Duodenal mucosa (tissue), 2 donors: ENCODE results near the gene KLHL40.

Source experiments
- H3K27ac ChIP-seq: one replicate; pipeline ENCODE4 v1.7.0; 2013; ENCODE audit warnings: low read depth, low read length
- H3K27me3 ChIP-seq, 2 donors: one replicate each; pipeline ENCODE4 v1.7.0; 2013; ENCODE audit warnings: low read length in 2 of 2, control low read depth in 1 of 2; ENCODE audit not compliant: insufficient read depth in 2 of 2, control insufficient read depth in 1 of 2
- H3K36me3 ChIP-seq, 2 donors: one replicate each; pipeline ENCODE4 v1.7.0; 2013; ENCODE audit warnings: low read length in 2 of 2, control low read depth in 1 of 2; ENCODE audit not compliant: insufficient read depth in 2 of 2, control insufficient read depth in 1 of 2
- H3K4me1 ChIP-seq, 2 donors: one replicate each; pipeline ENCODE4 v1.7.0; 2013; ENCODE audit warnings: low read length in 2 of 2, control low read depth in 1 of 2; ENCODE audit not compliant: insufficient read depth in 2 of 2, control insufficient read depth in 1 of 2
- H3K4me3 ChIP-seq, 2 donors: one replicate each; pipeline ENCODE4 v1.7.0; 2013; ENCODE audit warnings: low read length in 2 of 2, low read depth in 1 of 2
- H3K9ac ChIP-seq, 2 donors: one replicate each; pipeline ENCODE4 v1.7.0; 2013; ENCODE audit warnings: low read length in 2 of 2, low read depth in 1 of 2
- H3K9me3 ChIP-seq, 2 donors: one replicate each; pipeline ENCODE4 v1.7.0; 2013; ENCODE audit warnings: low read length in 2 of 2, control low read depth in 1 of 2; ENCODE audit not compliant: control insufficient read depth in 1 of 2

Gene KLHL40

DNA sequence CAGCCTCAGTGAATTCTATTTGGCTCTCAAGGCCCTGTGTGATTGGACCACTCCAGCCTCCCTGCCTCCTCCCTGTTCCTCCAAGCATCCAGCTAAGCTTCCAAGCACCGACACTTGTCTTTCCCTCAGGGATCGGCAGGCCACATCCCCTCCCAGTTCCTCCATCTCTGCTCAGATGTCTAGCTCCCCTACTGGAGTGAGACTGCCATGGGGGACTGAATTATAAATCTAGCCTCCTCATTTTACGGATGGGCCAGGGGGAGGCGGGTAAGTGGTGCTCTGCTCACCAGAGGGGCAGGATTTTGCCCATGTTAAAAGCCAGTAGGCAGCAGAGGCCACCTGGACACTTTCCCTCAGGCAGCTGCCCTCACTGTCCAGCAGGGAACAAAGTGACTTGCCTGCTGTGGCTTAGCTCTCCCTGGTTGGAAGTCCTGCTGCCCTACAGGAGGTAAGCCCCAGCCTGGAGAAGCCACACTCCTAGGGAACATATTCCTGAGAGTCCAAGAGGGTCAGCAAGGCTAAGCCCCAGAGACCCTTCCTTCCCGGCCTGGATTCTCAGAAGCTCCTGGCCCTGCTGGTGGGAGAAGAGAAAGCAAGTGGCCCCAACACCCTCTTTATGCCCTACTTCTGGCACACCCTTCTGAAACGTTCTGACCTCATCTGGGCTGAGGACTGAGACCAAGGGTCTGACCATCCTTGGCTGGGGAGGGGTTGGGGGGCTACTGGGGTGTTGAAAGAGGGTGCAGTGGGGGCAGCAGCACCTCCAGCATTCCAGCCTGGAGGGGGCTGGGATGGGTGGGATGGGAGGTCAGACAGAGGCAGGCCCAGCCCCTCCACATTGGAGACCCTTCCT, 26.4 kb downstream of the KLHL40 start:
- no peak overlapping the region for H3K4me3 ChIP-seq
- no peak overlapping the region for H3K27ac ChIP-seq
- no peaks in the 10 kb centered on the region for H3K9me3 ChIP-seq
- H3K36me3 ChIP-seq = no peaks in the 10 kb centered on the region
- peaks cover 0 to 9% of the 10 kb centered on the region in 2 donors for H3K4me1 ChIP-seq
- no peaks in the 10 kb centered on the region for H3K27me3 ChIP-seq
- no peak overlapping the region for H3K9ac ChIP-seq

DNA sequence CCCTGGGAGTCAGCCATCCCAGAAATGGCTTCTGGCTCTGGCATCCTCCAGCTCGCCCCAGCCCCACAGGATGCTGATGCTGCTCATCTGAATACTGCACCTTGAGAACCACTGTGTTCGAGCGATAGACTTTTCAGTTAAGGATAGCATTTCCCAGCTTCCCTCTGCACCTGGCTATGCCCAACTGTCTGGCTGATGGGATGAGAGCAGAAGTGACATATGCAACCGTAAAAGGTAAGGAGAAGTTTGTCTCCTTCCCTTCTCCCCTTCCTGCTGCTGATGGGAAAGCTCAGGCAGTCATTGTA, 27.0 kb downstream of the KLHL40 start:
- Histone ChIP-seq H3K9ac (no peak overlapping the region), H3K4me1 (peaks cover 0 to 9% of the 10 kb centered on the region in 2 donors), H3K27ac (no peak overlapping the region), H3K27me3 (no peaks in the 10 kb centered on the region), H3K36me3 (no peaks in the 10 kb centered on the region), H3K4me3 (no peak overlapping the region), H3K9me3 (no peaks in the 10 kb centered on the region)

DNA sequence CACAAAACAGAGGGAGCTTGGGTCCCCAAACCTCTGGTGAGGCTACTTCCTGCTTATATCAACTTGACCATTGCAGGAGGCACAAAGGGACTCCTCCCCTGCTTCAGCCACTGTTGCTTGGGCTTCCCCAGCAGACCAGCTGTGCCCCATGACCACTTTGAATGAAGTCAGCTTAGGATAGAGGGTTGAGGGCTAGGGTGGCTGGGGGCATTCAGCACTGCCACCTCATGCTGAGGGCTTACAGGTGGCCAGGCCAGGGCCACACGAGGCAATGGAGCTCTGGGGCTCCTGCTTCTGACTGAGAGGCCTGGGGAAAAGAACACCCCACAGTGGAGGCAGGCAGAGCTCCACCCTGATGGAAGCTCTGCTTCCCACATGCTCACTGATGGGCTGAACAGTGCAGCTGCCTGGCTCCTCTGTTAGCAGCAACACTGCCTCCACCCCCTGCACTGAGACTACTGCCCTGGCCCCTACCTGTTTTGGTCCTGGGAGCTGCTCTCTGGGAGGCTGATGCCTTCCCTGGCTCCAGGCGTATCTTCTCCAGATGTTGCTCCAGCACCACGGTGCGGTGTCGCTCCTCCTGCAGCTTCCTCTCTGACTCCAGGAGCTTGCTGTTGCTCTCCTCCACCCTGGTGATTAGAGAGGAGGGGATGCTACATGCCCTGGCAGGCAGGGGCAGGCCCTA, 27.5 kb downstream of the KLHL40 start:
- H3K9me3 ChIP-seq = no peaks in the 10 kb centered on the region
- H3K4me3 ChIP-seq = no peak overlapping the region
- no peak overlapping the region for H3K27ac ChIP-seq
- no peak overlapping the region for H3K9ac ChIP-seq
- no peaks in the 10 kb centered on the region for H3K36me3 ChIP-seq
- H3K27me3 ChIP-seq = no peaks in the 10 kb centered on the region
- H3K4me1 ChIP-seq = peaks cover 0 to 9% of the 10 kb centered on the region in 2 donors

DNA sequence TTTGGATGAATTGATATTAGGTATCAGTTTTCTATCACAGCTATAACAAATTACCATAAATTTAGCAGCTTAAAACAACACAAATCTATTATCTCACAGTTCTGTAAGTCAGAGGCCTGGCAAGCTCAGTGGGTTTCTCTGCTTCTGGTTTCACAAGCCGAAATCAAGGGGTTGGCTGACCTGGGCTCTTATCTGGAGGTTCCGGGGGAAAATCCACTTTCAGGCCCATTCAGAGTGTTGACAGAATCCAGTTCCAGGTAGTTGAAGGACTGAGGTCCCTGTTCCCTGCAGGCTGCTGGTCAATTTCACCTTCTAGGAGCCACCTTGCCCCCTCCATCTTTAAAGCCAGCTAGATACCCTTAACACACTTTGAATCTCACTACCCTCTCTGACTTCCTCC, 28.4 kb downstream of the KLHL40 start:
- H3K27ac ChIP-seq = no peak overlapping the region
- no peak overlapping the region for H3K4me3 ChIP-seq
- H3K36me3 ChIP-seq = no peaks in the 10 kb centered on the region

DNA sequence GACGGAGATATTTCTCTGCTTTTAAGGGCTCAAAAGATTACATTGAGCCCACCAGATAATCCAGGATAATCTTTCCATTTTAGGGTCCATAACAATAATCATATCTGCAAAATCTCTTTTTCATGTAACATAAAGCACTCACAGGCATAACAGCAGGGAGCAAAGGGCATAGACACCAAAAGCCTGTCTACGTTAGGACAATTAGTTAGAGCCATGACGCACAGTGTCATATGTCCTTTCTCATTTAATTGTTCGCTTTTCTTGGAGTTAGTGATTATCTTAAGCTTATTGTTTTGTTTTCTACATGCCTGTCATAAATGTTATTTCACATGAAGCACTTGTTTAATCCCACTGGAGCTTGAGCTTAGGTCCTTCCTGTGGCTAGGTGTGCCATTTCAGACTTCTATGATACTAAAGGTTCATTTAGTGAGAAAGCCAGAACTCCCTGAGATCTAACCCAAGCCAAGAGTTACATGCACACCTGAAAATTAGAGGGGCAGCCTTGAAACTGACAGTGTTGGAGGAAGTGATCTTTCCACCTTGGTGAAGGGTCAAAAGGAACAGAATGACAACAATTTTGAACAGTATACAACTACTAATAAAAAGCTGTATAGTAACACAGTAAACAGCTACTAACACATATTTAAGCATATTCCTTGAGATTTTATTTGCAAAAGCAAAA, 29.0 kb downstream of the KLHL40 start:
- Histone ChIP-seq H3K27ac (no peak overlapping the region), H3K4me3 (no peak overlapping the region), H3K9me3 (no peaks in the 10 kb centered on the region), H3K4me1 (peaks cover 0 to 9% of the 10 kb centered on the region in 2 donors), H3K36me3 (no peaks in the 10 kb centered on the region), H3K27me3 (no peaks in the 10 kb centered on the region), H3K9ac (no peak overlapping the region)

More for the DNA sequence above, 28.4 kb downstream of the KLHL40 start:
- no peak overlapping the region for H3K9ac ChIP-seq
- H3K9me3 ChIP-seq = no peaks in the 10 kb centered on the region
- peaks cover 0 to 9% of the 10 kb centered on the region in 2 donors for H3K4me1 ChIP-seq
- H3K27me3 ChIP-seq = no peaks in the 10 kb centered on the region

DNA sequence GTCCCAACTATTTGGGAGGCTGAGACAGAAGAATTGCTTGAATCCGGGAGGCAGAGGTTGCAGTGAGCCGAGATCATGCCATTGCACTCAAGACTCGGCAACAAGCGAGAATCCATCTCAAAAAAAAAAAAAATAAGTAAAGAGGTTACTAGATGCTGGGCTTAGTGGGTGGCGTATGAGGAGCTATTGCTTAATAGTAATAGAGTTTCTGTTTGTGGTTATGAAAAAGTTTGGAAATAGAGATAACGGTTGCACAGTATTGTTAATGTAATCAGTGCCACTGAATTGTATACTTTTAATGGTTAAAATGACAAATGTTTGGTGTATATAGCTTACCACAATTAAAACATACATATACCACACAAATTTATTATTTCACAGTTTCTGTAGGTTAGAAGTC, 32.0 kb downstream of the KLHL40 start:
- Histone ChIP-seq H3K27me3 (no peaks in the 10 kb centered on the region), H3K9me3 (no peaks in the 10 kb centered on the region), H3K4me3 (no peak overlapping the region), H3K36me3 (no peaks in the 10 kb centered on the region), H3K9ac (no peak overlapping the region), H3K27ac (no peak overlapping the region), H3K4me1 (peaks cover 0 to 9% of the 10 kb centered on the region in 2 donors)

DNA sequence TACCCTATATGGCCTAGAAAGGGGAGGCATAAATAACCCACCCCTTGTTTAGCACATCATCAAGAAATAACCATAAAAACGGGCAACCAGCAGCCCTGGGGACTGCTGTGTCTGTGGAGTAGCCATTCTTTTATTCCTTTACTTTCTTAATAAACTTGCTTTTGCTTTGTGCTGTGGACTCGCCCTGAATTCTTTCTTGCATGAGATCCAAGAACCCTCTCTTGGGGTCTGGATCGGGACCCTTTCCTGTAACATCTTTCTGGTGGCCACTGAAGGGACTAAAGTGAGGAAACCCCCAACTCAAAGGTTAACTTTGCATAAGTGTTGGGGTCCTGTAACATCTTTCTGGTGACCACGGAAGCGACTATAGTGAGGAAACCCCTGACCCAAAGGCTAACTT, 33.0 kb downstream of the KLHL40 start:
- no peaks in the 10 kb centered on the region for H3K9me3 ChIP-seq
- H3K36me3 ChIP-seq = no peaks in the 10 kb centered on the region
- no peaks in the 10 kb centered on the region for H3K27me3 ChIP-seq
- H3K4me3 ChIP-seq = no peak overlapping the region
- H3K4me1 ChIP-seq = peaks cover 0 to 9% of the 10 kb centered on the region in 2 donors
- no peak overlapping the region for H3K9ac ChIP-seq
- H3K27ac ChIP-seq = no peak overlapping the region

DNA sequence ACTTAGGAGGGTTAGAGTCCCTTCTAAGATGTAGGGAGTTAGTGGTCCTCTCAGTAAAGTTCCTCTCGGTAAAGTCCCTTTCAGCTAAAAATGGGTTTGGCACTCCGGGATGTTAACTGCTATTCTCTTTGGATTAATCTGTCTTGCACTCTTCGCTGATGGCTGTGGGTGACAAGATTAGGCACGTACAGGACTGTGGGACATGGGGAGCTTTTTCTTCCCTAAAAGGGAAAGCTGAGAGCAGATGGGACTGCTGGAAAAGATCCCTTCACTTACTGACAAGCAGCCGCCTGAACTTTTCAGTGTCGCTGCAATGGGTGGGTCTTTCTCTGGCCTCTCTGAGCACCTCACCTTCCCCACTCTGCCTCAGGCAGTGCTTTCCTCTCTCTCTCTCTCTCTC, 33.7 kb downstream of the KLHL40 start:
- no peak overlapping the region for H3K27ac ChIP-seq

DNA sequence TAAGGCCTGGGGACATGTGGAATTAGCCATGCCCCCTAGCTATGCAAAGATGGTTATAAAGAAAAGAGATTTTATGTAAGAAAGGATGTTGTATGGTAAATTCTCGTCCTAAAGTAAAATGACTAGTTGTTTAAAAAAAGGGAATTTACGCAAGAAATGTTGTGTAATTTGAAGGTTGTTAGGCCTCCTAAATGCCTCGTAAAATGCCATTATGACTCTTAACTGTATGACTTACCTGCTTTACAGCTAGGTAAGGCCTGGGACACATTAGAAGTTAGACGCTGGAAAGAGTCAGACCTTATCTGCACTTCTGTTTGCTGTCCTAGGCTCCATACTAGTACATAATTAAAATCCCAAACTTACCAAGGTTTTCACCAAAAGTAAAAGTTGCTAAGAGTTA, 34.8 kb downstream of the KLHL40 start:
- H3K27me3 ChIP-seq = no peaks in the 10 kb centered on the region
- H3K36me3 ChIP-seq = no peaks in the 10 kb centered on the region
- no peaks in the 10 kb centered on the region for H3K4me1 ChIP-seq
- no peak overlapping the region for H3K4me3 ChIP-seq
- no peaks in the 10 kb centered on the region for H3K9me3 ChIP-seq
- no peak overlapping the region for H3K27ac ChIP-seq
- H3K9ac ChIP-seq = no peak overlapping the region

More for the DNA sequence above, 33.7 kb downstream of the KLHL40 start:
- H3K4me3 ChIP-seq = no peak overlapping the region
- no peak overlapping the region for H3K9ac ChIP-seq
- peaks cover 0 to 8% of the 10 kb centered on the region in 2 donors for H3K4me1 ChIP-seq
- no peaks in the 10 kb centered on the region for H3K9me3 ChIP-seq
- H3K36me3 ChIP-seq = no peaks in the 10 kb centered on the region
- H3K27me3 ChIP-seq = no peaks in the 10 kb centered on the region

DNA sequence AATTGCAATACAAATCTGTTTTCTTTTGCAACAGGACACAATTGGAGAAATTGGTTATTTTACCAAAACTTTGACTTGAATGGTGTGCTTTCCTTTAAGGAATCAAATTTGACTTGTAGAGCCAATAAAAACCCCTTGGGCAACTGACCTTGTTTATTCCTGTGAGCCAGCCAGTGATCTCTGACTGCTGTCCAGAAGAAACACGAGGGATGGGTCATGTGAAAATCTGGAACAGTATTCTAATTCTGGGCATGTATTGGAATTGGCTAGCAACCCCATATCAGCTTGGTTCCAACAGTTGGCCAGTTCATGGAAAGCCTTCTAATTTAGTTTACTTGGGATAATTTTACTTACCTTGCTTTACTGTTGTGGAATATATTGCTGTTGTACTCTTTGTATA, 36.4 kb downstream of the KLHL40 start:
- Histone ChIP-seq H3K9ac (no peak overlapping the region), H3K27me3 (no peaks in the 10 kb centered on the region), H3K4me3 (no peak overlapping the region), H3K4me1 (no peaks in the 10 kb centered on the region), H3K9me3 (no peaks in the 10 kb centered on the region), H3K36me3 (no peaks in the 10 kb centered on the region), H3K27ac (no peak overlapping the region)
